Heart right ventricle (tissue), 16 donors: Measurements from ENCODE around the gene KRTAP10-10. TPM values are rescaled to one million over a fixed set of nuclear protein-coding genes. Genes with fewer than 3 reads are reported as not detected.

Experiments used
- ATAC-seq, 8 donors: fragments of 200-7000 bp; cut with Tn5 transposase; one replicate each; pipeline ENCODE4 v1.9.1; 2020; ENCODE audit warnings: mild to moderate bottlenecking in 8 of 8, moderate library complexity in 8 of 8, moderate number of reproducible peaks in 1 of 8
- DNase-seq, 2 donors: peaks; one replicate each; pipeline ENCODE4 v3.0.0-alpha.2; 2020
- H3K27ac ChIP-seq, 10 donors: fragments of 200-600 bp; sonication (generic) in 2 of 10; one replicate each; pipeline versions ENCODE4 v1.5.0 to v1.8.0; 2020 to 2022; ENCODE audit warnings: mild to moderate bottlenecking in 3 of 10
- H3K27me3 ChIP-seq, 7 donors: fragments of 200-600 bp; one replicate each; pipeline ENCODE4 v1.8.0; 2021 to 2022; ENCODE audit warnings: mild to moderate bottlenecking in 2 of 7
- H3K36me3 ChIP-seq, 9 donors: fragments of 200-600 bp; sonication (generic) in 1 of 9; one replicate each; pipeline versions ENCODE4 v1.5.0 to v1.8.0; 2020 to 2022; ENCODE audit warnings: mild to moderate bottlenecking in 2 of 9
- H3K4me1 ChIP-seq, 9 donors: fragments of 200-600 bp; sonication (generic) in 1 of 9; one replicate each; pipeline versions ENCODE4 v1.5.0 to v1.8.0; 2020 to 2022; ENCODE audit warnings: mild to moderate bottlenecking in 4 of 9
- H3K4me3 ChIP-seq, 10 donors: fragments of 200-600 bp; sonication (generic) in 2 of 10; one replicate each; pipeline versions ENCODE4 v1.5.0 to v1.8.0; 2020 to 2022; ENCODE audit warnings: mild to moderate bottlenecking in 7 of 10, moderate library complexity in 2 of 10
- H3K9me3 ChIP-seq, 11 donors: fragments of 200-600 bp in 10 of 11; sonication (generic) in 2 of 11; one replicate each; pipeline versions ENCODE4 v1.5.0 to v1.8.0; 2013 to 2022; ENCODE audit warnings: mild to moderate bottlenecking in 2 of 11, control low read depth in 1 of 11, moderate library complexity in 1 of 11
- CTCF ChIP-seq, 9 donors: fragments of 200-600 bp; sonication (generic) in 2 of 9; IDR thresholded peaks; one replicate each; pipeline versions ENCODE4 v1.5.0 to v1.8.0; 2021 to 2022; ENCODE audit warnings: antibody characterized with exemption in 9 of 9, mild to moderate bottlenecking in 5 of 9, moderate library complexity in 1 of 9
- WGBS, 2 donors: extraction: QIAGEN DNeasy Blood & Tissue Kit; methylation state at CpG; one replicate each; pipeline ENCODE4 v1.1.7; 2013; ENCODE audit warnings: inconsistent platforms in 1 of 2; 5-methylcytosine and 5-hydroxymethylcytosine counted together
- intact Hi-C, 10 donors: fragments of 100-400 bp; cut with DNase I; formaldehyde crosslinking; loops; one replicate each; pipeline versions ENCODE4 v1.11.1 to v1.14.2; 2022
- polyA plus RNA-seq, 2 donors: library from polyadenylated mRNA; stranded (reverse); fragments of 200-250 nt; gene quantifications; one replicate each; pipeline ENCODE4 v1.2.3, GENCODE V29; 2013
- total RNA-seq, 10 donors: library from RNA; stranded (reverse); fragmentation: NEBNext Ultra II Directional in 3 of 10; extraction: Animal tissue kit (Norgen Biotek cat#: 25700) in 3 of 10; gene quantifications; one replicate each; pipeline versions ENCODE4 v1.2.1 to v1.2.4, GENCODE V29; 2021 to 2023
- donor health status: Arrhythmogenic right ventricular cardiomyopathy.
- donor health status: ischemic (EF 13 %, LVEDD 7.1; RV severe dilation, severe dysfunction).
- donor health status: healthy with polysubstance abuse.
- donor health status: DM: no; HTN: yes; CAD: no.
- donor health status: DM: no; HTN: no; CAD: no.
- donor health status: ischemic (EF 25% LVEDD 6.9; RV normal size, moderate dysfunction).
- donor health status: ischemic (EF 25% LVEDD 5.7; RV mildly dilated, moderate dysfunction).
- donor health status: healthy.
- donor health status: DM: yes; HTN: yes; CAD: no.
- donor health status: Ischemic cardiomyopathy.
- donor health status: ischemic (EF 35%, LVEDD 5.7; RV mildly dilated, moderate dysfunction).
- donor health status: nonischemic (EF 11% LVEDD 7.7; RV severe dilation, severe dysfunction).
- donor health status: DM: yes; HTN: yes; CAD: no.
- donor health status: PGD.
- donor health status: ischemic (EF 29% LVEDD 5.4; RV normal size, mild dysfunction).
- donor health status: nonischemic (EF 23%, LVEDD 6.1; RV moderate dilation, normal function).

Gene KRTAP10-10
- total and polyA plus RNA-seq, 12 donors, result not detected

DNA sequence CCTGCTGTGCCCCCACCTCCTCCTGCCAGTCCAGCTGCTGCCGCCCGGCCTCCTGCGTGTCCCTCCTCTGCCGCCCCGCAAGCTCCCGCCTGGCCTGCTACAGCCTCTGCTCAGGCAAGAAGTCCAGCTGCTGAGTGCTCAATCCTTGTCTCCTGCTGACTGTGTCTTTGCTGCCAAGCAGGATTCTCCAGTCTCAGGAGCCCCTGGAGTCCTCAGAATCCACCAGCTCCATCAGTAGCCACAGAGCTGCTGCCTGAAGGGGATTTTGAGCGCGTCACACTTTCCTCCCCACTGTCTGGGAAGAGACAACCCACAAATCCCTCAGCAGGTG, 10.0 kb downstream of the KRTAP10-10 start:
- Histone ChIP-seq H3K4me3 (no peak overlapping the region), H3K36me3 (no peaks in the 10 kb centered on the region), H3K9me3 (peaks cover 0 to 37% (median 14%) of the 10 kb centered on the region in 11 donors), H3K27me3 (peaks cover 0 to 29% (median 14%) of the 10 kb centered on the region in 7 donors), H3K4me1 (no peaks in the 10 kb centered on the region), H3K27ac (no peak overlapping the region)
- no peak for TF ChIP-seq CTCF (IDR thresholded peaks at IDR 0.05)
- WGBS, 2 donors, result 54 to 55% methylated on average over 8 of the region's 8 CpGs
- intact Hi-C loops, result no loop called here
- ATAC-seq, result no peak
- DNase-seq, result no peak

DNA sequence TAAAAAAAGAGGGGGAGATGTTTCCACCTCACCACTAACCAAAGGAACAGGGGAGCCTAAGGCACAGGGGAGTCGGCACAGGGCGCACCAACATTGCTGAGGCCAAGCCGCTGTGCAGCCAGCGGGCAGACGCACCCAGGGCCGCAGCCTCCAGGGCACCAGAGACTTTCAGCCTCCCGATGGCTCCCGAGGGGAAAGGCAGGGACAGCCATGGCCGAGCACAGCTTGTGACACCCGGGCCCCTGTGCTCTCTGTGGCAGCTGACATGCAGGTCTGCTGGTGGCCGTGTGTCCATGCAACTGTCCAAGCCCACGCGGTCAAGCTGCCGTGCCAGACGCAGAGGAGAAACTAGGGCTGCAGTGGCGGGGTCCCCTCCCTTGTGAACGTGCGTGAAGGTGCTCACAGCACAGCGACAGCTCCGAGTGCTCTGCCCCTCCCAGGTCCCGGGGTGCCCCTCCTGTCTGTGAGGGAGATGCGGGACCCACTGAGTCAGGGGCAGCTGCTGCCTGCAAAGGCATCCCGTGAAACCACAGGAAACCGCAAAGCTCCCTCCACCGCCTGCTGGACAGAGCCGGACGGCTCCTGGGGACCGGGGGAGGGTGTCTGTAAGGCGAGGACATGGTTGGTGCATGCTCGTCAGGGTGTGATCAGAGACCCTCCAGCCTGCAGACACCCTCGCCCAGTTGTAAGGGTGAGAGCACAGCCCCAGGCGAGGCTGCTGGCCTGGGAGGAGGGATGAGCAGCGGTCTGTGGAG, 11.6 kb downstream of the KRTAP10-10 start:
- no peak for TF ChIP-seq CTCF (IDR thresholded peaks at IDR 0.05)
- Histone ChIP-seq H3K36me3 (no peaks in the 10 kb centered on the region), H3K4me3 (no peak overlapping the region), H3K9me3 (peaks cover 0 to 24% (median 14%) of the 10 kb centered on the region in 11 donors), H3K27me3 (peaks cover 0 to 30% (median 16%) of the 10 kb centered on the region in 7 donors), H3K4me1 (no peaks in the 10 kb centered on the region), H3K27ac (no peak overlapping the region)
- intact Hi-C loops, result no loop called here
- peak in 1 of 8 donors; percentile 52 for ATAC-seq
- DNase-seq, result no peak
- 74 to 77% methylated on average over 33 of the region's 33 CpGs for WGBS, 2 donors

DNA sequence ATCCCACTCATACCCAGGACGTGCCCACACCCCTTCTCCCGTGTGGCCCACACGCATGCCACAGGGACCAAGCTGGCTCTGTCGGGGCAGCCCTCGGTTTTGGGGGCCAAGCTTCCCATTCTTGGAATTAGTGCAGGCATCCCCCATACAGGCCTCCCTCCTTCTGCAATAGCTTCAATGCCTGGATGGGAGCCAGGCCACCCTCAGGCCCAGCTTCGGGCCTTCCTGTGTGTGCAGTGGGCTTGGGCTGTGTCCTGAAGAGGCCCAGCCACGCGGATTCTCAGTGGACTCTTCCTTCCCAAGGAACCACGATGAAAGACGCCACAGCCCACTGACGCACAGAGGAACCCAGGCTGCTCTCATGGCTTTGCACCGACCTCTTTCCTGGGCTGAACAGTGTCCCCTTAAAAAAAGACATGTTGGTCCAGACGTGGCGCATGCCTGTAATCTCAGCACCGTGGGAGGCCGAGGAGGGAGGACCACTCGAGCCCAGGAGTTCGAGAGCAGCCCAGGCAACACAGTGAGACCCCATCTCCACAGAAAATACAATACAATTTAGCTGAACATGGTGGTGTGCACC, 12.5 kb downstream of the KRTAP10-10 start:
- ATAC-seq, result no peak
- TF ChIP-seq CTCF (IDR thresholded peaks at IDR 0.05), result no peak
- Histone ChIP-seq H3K36me3 (no peaks in the 10 kb centered on the region), H3K27me3 (peaks cover 0 to 34% (median 16%) of the 10 kb centered on the region in 7 donors), H3K27ac (no peak overlapping the region), H3K4me1 (no peaks in the 10 kb centered on the region), H3K9me3 (peaks cover 0 to 16% (median 9%) of the 10 kb centered on the region in 11 donors), H3K4me3 (no peak overlapping the region)
- 82 to 86% methylated on average over 18 of the region's 18 CpGs for WGBS, 2 donors
- intact Hi-C loops, result no loop called here
- no peak for DNase-seq

- H3K4me3 ChIP-seq, result no peak overlapping the region
- H3K27me3 ChIP-seq, result peaks cover 0 to 34% (median 16%) of the 10 kb centered on the region in 7 donors
- DNase-seq (no peak), ATAC-seq (no peak)
- intact Hi-C loops, result no loop called here
- H3K4me1 ChIP-seq, result no peaks in the 10 kb centered on the region
- WGBS, 2 donors, result 86 to 88% methylated on average over 20 of the region's 20 CpGs
- no peak overlapping the region for H3K27ac ChIP-seq
- H3K9me3 ChIP-seq, result peaks cover 0 to 8% (median under 1%) of the 10 kb centered on the region in 11 donors
- no peaks in the 10 kb centered on the region for H3K36me3 ChIP-seq
- TF ChIP-seq CTCF (IDR thresholded peaks at IDR 0.05), result no peak
Observed at GRCh38 chr21:44650265-44650972, 13.3 kb downstream of the KRTAP10-10 start.
